ENCODE data around the gene ING4.

The ING4 gene

DNA sequence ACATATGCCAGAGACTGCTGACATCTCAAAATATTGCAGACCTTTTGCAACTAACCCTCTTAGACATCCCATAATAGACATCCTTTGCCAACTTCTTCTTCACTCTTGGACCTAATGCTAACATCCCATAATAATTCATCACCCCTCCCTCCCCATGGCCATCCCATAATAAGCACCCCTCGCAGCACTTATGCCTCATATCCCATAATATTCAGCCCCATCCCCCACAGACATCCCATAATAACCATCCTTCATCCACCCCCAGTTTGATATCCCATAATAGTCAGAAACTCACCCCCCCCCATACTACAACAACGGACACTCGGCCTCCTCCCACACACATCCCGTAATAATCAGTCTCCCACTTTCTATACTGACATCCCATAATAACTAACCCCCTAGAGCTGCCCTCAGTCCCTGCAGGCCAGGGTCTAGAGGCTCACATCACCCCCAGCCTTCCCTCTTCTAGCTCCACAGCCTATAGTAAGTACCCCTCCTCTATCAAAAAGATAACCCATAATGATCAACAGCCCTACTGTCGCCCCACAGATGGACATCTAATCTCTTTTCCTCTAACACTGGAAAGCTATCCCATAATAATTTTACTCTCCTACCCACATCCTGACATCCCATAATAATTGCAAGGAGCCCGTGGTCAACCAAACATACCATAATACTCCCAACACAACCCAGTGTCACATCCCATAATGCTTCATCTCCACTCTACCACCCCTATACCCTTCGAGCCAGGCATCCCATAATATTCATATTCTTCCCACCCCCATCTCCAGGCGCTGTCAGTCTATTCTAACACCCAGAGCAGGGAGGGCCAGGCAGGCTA lies 54.9 kb downstream of the ING4 start:
- Histone ChIP-seq H3K36me3 (peaks cover 5% of the 10 kb centered on the region), H3K27ac (peak overlapping the region; percentile 94), H3K9me3 (no peaks in the 10 kb centered on the region), H3K4me1 (ENCODE audit: control insufficient read depth in 1 of 2, insufficient read depth in 1 of 2, low read depth in 1 of 2, low read length in 1 of 2) (peaks cover 41 to 43% of the 10 kb centered on the region in 2 experiments), H3K27me3 (no peaks in the 10 kb centered on the region), H3K4me3 (ENCODE audit: low read depth in 1 of 2, low read length in 1 of 2) (no peak overlapping the region)
- TF ChIP-seq, protein P1, sequence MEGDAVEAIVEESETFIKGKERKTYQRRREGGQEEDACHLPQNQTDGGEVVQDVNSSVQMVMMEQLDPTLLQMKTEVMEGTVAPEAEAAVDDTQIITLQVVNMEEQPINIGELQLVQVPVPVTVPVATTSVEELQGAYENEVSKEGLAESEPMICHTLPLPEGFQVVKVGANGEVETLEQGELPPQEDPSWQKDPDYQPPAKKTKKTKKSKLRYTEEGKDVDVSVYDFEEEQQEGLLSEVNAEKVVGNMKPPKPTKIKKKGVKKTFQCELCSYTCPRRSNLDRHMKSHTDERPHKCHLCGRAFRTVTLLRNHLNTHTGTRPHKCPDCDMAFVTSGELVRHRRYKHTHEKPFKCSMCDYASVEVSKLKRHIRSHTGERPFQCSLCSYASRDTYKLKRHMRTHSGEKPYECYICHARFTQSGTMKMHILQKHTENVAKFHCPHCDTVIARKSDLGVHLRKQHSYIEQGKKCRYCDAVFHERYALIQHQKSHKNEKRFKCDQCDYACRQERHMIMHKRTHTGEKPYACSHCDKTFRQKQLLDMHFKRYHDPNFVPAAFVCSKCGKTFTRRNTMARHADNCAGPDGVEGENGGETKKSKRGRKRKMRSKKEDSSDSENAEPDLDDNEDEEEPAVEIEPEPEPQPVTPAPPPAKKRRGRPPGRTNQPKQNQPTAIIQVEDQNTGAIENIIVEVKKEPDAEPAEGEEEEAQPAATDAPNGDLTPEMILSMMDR (IDR thresholded peaks at IDR 0.05) = no peak

DNA sequence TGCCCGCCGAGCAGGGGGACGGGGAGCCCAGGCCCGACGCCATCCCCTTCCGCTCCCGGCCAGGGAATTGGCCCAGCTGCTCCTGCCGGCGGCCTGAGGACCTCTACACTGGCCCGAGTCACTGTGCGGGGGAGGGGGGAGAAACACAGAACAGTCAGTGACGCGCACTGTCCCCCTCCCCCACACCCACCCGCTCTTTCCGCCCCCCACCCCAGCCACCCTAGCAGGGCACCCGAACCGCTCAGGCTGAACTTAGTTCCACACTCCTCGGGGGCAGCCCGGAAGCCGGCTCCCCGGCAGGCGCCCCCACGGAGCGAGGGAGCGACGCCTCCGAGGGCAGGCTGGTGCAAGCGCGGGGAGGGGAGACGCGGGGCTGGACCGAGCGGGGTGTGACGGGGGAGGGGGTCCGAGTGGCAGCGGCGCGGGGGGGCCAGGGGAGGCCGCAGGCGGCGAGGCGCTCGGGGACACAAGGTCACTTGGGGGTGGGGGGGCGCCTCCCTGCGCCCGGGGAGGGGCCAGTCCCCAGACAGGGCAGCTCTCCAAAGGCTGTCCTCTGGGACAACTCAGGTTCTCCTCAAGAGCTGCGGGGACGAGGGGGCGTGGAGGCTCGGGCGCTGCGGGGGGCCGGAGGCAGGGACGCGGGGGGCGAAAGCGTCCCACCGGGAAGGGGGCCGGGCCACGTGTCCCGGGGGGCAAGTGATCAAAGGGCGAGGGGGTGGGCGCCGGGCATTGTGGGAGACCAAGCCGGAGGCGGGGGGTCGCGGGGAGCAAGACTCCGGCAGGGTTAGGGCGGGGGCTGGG lies 56.4 kb downstream of the ING4 start:
- TF ChIP-seq, protein P1 (IDR thresholded peaks at IDR 0.05) = peak; percentile 24
- H3K27me3 ChIP-seq = no peaks in the 10 kb centered on the region
- H3K9me3 ChIP-seq = no peaks in the 10 kb centered on the region
- peak overlapping the region; percentile 94 for H3K27ac ChIP-seq
- H3K36me3 ChIP-seq = peaks cover 17% of the 10 kb centered on the region
- peaks cover 33 to 35% of the 10 kb centered on the region in 2 experiments for H3K4me1 ChIP-seq (ENCODE audit: control insufficient read depth in 1 of 2, insufficient read depth in 1 of 2, low read depth in 1 of 2, low read length in 1 of 2)
- peak overlapping the region; percentile 72 to 87 for H3K4me3 ChIP-seq (ENCODE audit: low read depth in 1 of 2, low read length in 1 of 2)

- no peaks in the 10 kb centered on the region for H3K9me3 ChIP-seq
- H3K4me3 ChIP-seq (ENCODE audit: low read depth in 1 of 2, low read length in 1 of 2) = peak overlapping the region; percentile 72 to 87
- TF ChIP-seq, protein P1 (IDR thresholded peaks at IDR 0.05) = no peak
- H3K36me3 ChIP-seq = peaks cover 25% of the 10 kb centered on the region
- H3K4me1 ChIP-seq (ENCODE audit: control insufficient read depth in 1 of 2, insufficient read depth in 1 of 2, low read depth in 1 of 2, low read length in 1 of 2) = peaks cover 33 to 35% of the 10 kb centered on the region in 2 experiments
- no peaks in the 10 kb centered on the region for H3K27me3 ChIP-seq
- H3K27ac ChIP-seq = peak overlapping the region; percentile 94
These were observed 57.2 kb downstream of the ING4 start for GRCh38 chr12:6605421-6606330.

DNA sequence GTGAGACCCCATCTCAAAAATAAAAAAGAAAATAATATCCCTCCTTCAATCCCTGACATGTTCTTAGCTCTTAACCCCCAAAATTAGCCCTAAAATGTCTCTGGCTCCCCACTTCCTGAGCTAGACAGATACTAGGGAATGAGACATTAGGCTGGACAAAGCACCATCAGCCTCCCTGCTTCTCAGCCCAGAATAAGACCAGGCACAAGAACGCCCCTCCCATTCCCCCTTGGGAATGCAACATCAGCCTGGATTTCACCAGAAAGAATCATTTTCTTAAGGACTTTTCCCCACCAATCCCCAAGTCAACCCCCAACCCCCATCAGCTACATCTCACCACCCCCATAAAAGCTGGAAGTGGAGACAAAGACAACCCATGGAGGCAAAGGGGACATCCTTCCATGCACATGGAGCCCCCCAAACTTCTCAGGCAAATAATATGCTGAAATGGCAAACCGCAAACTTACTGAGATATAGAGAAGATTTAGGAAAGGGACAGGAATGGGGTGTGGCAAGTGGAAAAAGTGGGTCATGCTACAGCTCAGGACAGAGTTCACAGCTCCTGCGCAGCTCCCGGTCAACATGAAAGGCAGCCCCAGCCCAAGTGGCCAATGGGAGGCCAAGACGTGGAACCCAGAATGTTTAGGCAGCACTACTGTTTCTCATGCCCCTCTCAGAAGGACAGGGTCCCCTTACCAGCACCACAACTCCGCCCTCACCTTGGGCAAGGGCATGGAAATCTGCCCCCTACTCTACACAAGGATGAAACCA lies 58.5 kb downstream of the ING4 start:
- H3K36me3 ChIP-seq = peaks cover 37% of the 10 kb centered on the region
- H3K4me1 ChIP-seq (ENCODE audit: control insufficient read depth in 1 of 2, insufficient read depth in 1 of 2, low read depth in 1 of 2, low read length in 1 of 2) = peaks cover 33 to 35% of the 10 kb centered on the region in 2 experiments
- H3K27ac ChIP-seq = peak overlapping the region; percentile 94
- TF ChIP-seq, protein P1 (IDR thresholded peaks at IDR 0.05) = no peak
- no peaks in the 10 kb centered on the region for H3K9me3 ChIP-seq
- H3K27me3 ChIP-seq = no peaks in the 10 kb centered on the region
- H3K4me3 ChIP-seq (ENCODE audit: low read depth in 1 of 2, low read length in 1 of 2) = peak overlapping the region; percentile 72 to 87

Measured in neutrophil (primary cell).